Ascending aorta (tissue), 2 donors: Measurements from ENCODE around the gene ZNF408. TPM values are rescaled to one million over a fixed set of nuclear protein-coding genes. Genes with fewer than 3 reads are reported as not detected.

Experiments used
- DNase-seq, 2 donors: peaks; one replicate each; pipeline ENCODE4 v3.0.0-alpha.2; 2019; ENCODE audit warnings: low spot score in 2 of 2
- H3K27ac ChIP-seq, 2 donors: fragments of 200-600 bp; sonication (generic); one replicate each; pipeline ENCODE4 v1.5.1; 2016 to 2017; ENCODE audit warnings: mild to moderate bottlenecking in 1 of 2
- H3K27me3 ChIP-seq: fragments of 200-600 bp; sonication (generic); one replicate; pipeline ENCODE4 v1.5.1; 2017
- H3K36me3 ChIP-seq, 2 donors: fragments of 200-600 bp; sonication (generic); one replicate each; pipeline ENCODE4 v1.5.1; 2016
- H3K4me1 ChIP-seq, 2 donors: fragments of 200-600 bp; sonication (generic); one replicate each; pipeline ENCODE4 v1.5.1; 2016 to 2017; ENCODE audit warnings: mild to moderate bottlenecking in 1 of 2
- H3K4me3 ChIP-seq, 2 donors: fragments of 200-600 bp; sonication (generic); one replicate each; pipeline ENCODE4 v1.5.1; 2016 to 2017; ENCODE audit warnings: mild to moderate bottlenecking in 1 of 2
- H3K9me3 ChIP-seq, 2 donors: fragments of 200-600 bp; sonication (generic); one replicate each; pipeline ENCODE4 v1.5.1; 2016
- CTCF ChIP-seq, 3 experiments: fragments of 200-600 bp in 2 of 3; fragments of 450-650 bp in 1 of 3; sonication (generic) in 2 of 3; IDR thresholded peaks; one replicate each; pipeline ENCODE4 v1.5.1; 2016 to 2019; ENCODE audit warnings: antibody characterized with exemption in 3 of 3, mild to moderate bottlenecking in 1 of 3, moderate library complexity in 1 of 3
- intact Hi-C: fragments of 100-400 bp; cut with DNase I; formaldehyde crosslinking; loops from one replicate; pipeline ENCODE4 v1.15.1; 2023
- total RNA-seq: library from RNA; depleted of rRNA; stranded (reverse); fragments of >200 nt; gene quantifications from one replicate; pipeline ENCODE4 v1.1.0, GENCODE V29; 2016

Gene ZNF408
- total RNA-seq, 1 donor from 2014 or later, result 9.7 TPM

DNA sequence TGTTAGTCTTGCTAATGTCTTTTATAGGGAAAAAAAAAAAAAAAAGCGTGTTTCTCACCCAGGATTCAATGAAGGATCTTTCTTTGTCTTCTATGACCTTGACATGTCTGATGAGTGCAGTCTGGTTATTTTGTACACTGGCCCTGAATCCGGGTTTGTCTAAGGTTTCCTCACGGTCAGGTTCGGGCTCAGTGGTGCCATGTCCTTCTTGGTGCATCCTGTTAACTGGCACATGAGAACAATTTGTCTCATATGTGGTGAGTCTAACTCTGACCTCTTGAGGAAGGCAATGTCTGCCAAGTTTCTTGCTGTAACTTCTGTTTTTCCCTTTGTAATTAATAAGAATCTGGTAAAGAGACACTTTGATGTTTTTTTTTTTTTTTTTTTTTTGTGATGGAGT, 30.7 kb downstream of the ZNF408 start:
- Histone ChIP-seq H3K27me3 (no peaks in the 10 kb centered on the region), H3K4me1 (no peaks in the 10 kb centered on the region), H3K27ac (no peak overlapping the region), H3K36me3 (no peaks in the 10 kb centered on the region), H3K4me3 (no peak overlapping the region), H3K9me3 (no peaks in the 10 kb centered on the region)
- TF ChIP-seq CTCF (IDR thresholded peaks at IDR 0.05), result no peak
- intact Hi-C loops, result no loop called here
- DNase-seq, result no peak

DNA sequence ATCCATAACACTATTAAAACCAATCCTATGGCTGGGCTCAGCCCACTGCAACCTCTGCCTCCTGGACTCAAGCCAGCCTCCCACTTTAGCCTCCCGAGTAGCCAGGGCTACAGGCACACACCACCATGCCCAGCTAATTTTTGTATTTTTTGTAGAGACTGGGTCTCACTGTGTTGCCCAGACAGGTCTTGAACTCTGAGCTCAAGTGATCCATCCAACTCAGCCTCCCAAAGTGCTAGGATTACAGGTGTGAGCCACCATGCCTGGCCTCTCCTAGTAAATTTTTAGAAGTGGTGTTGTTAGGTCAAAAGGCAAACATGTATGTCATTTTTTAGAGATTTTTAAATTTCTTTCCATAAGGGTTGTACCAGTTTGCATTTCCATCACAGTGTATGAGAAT, 32.4 kb downstream of the ZNF408 start:
- no peaks in the 10 kb centered on the region for H3K4me1 ChIP-seq
- no peak overlapping the region for H3K27ac ChIP-seq
- no peak overlapping the region for H3K4me3 ChIP-seq
- DNase-seq, result no peak
- H3K27me3 ChIP-seq, result no peaks in the 10 kb centered on the region
- H3K36me3 ChIP-seq, result no peaks in the 10 kb centered on the region
- H3K9me3 ChIP-seq, result no peaks in the 10 kb centered on the region
- intact Hi-C loops, result no loop called here
- no peak for TF ChIP-seq CTCF (IDR thresholded peaks at IDR 0.05)

GRCh38 chr11:46736146-46736545, 35.3 kb downstream of the ZNF408 start:
- intact Hi-C loops, result loop anchor here (2.0 to 5.0 kb wide), 2 partner anchors 25 to 34 kb away; partner anchors contain the start of genes ARHGAP1 and ZNF408
- no peak for TF ChIP-seq CTCF (IDR thresholded peaks at IDR 0.05)
- peak overlapping the region in 1 of 2 donors; percentile 4 for H3K27ac ChIP-seq
- no peaks in the 10 kb centered on the region for H3K27me3 ChIP-seq
- H3K4me1 ChIP-seq, result no peaks in the 10 kb centered on the region
- no peak for DNase-seq
- no peak overlapping the region for H3K4me3 ChIP-seq
- peaks cover 1 to 4% of the 10 kb centered on the region in 2 donors for H3K36me3 ChIP-seq
- H3K9me3 ChIP-seq, result no peaks in the 10 kb centered on the region

DNA sequence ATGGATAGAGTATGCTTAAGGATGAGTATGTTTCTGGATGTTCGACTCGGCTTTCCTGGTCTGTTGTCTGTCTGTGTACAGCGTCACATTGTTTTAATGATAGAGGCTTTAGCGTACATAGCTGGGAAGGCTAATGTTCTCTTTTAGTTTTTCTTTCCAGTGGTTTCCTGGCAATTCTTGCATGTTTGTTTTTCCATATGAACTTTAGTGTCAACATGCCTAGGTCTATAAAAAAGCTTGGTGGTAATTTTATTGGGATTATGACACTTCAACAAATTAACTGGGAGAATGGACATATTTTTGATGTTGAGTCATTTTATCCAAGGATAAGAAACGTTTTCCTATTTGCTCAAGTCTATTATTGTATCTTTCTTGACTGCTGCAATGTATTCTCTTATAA, 35.8 kb downstream of the ZNF408 start:
- Histone ChIP-seq H3K4me1 (no peaks in the 10 kb centered on the region), H3K27me3 (no peaks in the 10 kb centered on the region), H3K9me3 (no peaks in the 10 kb centered on the region), H3K4me3 (no peak overlapping the region), H3K36me3 (peaks cover 3 to 9% of the 10 kb centered on the region in 2 donors), H3K27ac (peak overlapping the region in 1 of 2 donors; percentile 4)
- DNase-seq, result no peak
- TF ChIP-seq CTCF (IDR thresholded peaks at IDR 0.05), result no peak
- intact Hi-C loops, result loop anchor here (2.0 to 5.0 kb wide), 2 partner anchors 26 to 34 kb away; partner anchors contain the start of genes ARHGAP1 and ZNF408

GRCh38 chr11:46737699-46738098, 36.9 kb downstream of the ZNF408 start:
- DNase-seq, result no peak
- intact Hi-C loops, result loop anchor here (2.0 to 5.0 kb wide), 2 partner anchors 27 to 35 kb away; partner anchors contain the start of genes ARHGAP1 and ZNF408

More at GRCh38 chr11:46737699-46738098, 36.9 kb downstream of the ZNF408 start:
- peaks cover 4 to 20% of the 10 kb centered on the region in 2 donors for H3K36me3 ChIP-seq
- no peaks in the 10 kb centered on the region for H3K4me1 ChIP-seq
- no peaks in the 10 kb centered on the region for H3K27me3 ChIP-seq
- no peak for TF ChIP-seq CTCF (IDR thresholded peaks at IDR 0.05)
- H3K27ac ChIP-seq, result no peak overlapping the region
- no peak overlapping the region for H3K4me3 ChIP-seq
- no peaks in the 10 kb centered on the region for H3K9me3 ChIP-seq
